Gastroesophageal sphincter (tissue), 3 donors: Measurements from ENCODE around the gene PATE1.

ENCODE experiments used
- CTCF ChIP-seq, 4 experiments: fragments of 200-600 bp in 2 of 4; fragments of 450-650 bp in 2 of 4; sonication (generic) in 1 of 4; IDR thresholded peaks; one replicate each; pipeline ENCODE4 v1.5.1; 2017 to 2019; ENCODE audit warnings: antibody characterized with exemption in 4 of 4, mild to moderate bottlenecking in 2 of 4, moderate library complexity in 2 of 4
- EP300 ChIP-seq: sonication (generic); formaldehyde crosslinking; IDR thresholded peaks from one replicate; pipeline ENCODE4 v1.6.1; 2017; ENCODE audit warnings: antibody characterized with exemption, mild to moderate bottlenecking
- POLR2A ChIP-seq, 2 donors: fragments of 450-650 bp; IDR thresholded peaks; one replicate each; pipeline ENCODE4 v1.6.1; 2017; ENCODE audit warnings: antibody characterized with exemption in 2 of 2, mild to moderate bottlenecking in 2 of 2, moderate library complexity in 1 of 2

GRCh38 chr11:125720781-125721180 lies 25.3 kb upstream of the PATE1 start:
- TF ChIP-seq POLR2A (IDR thresholded peaks at IDR 0.05) (no peak), CTCF (IDR thresholded peaks at IDR 0.05) (no peak), EP300 (no peak)
